Measurements from ENCODE around the gene KBTBD3.
"Not testable (repeated sequence)": the region's sequence is repeated elsewhere in the genome, so short reads cannot be mapped to it uniquely, and the experiment has no call there.

Gene KBTBD3

GRCh38 chr11:106059617-106060016, 17.5 kb downstream of the KBTBD3 start:
- no peak overlapping the region for H3K27ac Mint-ChIP-seq
- H3K4me3 Mint-ChIP-seq: no peak overlapping the region
- H3K4me1 Mint-ChIP-seq: no peaks in the 10 kb centered on the region
- peaks cover 8% of the 10 kb centered on the region for H3K36me3 Mint-ChIP-seq (ENCODE audit: low read depth)
- no peaks in the 10 kb centered on the region for H3K27me3 Mint-ChIP-seq (ENCODE audit: low read depth)
- no peak for TF ChIP-seq CTCF (IDR thresholded peaks at IDR 0.05; ENCODE audit: unreplicated experiment in 3 of 3)
- H3K9me3 Mint-ChIP-seq: no peaks in the 10 kb centered on the region

- not testable (repeated sequence) for H3K36me3 Mint-ChIP-seq (ENCODE audit: low read depth); H3K27me3 Mint-ChIP-seq (ENCODE audit: low read depth); H3K9me3 Mint-ChIP-seq; H3K4me1 Mint-ChIP-seq; H3K27ac Mint-ChIP-seq; H3K4me3 Mint-ChIP-seq
These were observed 18.8 kb downstream of the KBTBD3 start for GRCh38 chr11:106058377-106058776.

GRCh38 chr11:106051103-106051502, 26.0 kb downstream of the KBTBD3 start:
- no peak overlapping the region for H3K4me3 Mint-ChIP-seq
- no peak overlapping the region for H3K27ac Mint-ChIP-seq
- H3K27me3 Mint-ChIP-seq (ENCODE audit: low read depth): no peaks in the 10 kb centered on the region
- no peaks in the 10 kb centered on the region for H3K36me3 Mint-ChIP-seq (ENCODE audit: low read depth)
- H3K4me1 Mint-ChIP-seq: no peaks in the 10 kb centered on the region
- no peak for TF ChIP-seq CTCF (IDR thresholded peaks at IDR 0.05; ENCODE audit: unreplicated experiment in 3 of 3)
- H3K9me3 Mint-ChIP-seq: no peaks in the 10 kb centered on the region

GRCh38 chr11:106049727-106050476, 27.2 kb downstream of the KBTBD3 start:
- Mint-ChIP-seq H3K9me3 (no peaks in the 10 kb centered on the region), H3K36me3 (ENCODE audit: low read depth) (no peaks in the 10 kb centered on the region), H3K27me3 (ENCODE audit: low read depth) (no peaks in the 10 kb centered on the region), H3K27ac (peak overlapping the region in 1 of 3 experiments; percentile 1), H3K4me1 (no peaks in the 10 kb centered on the region), H3K4me3 (no peak overlapping the region)
- no peak for TF ChIP-seq CTCF (IDR thresholded peaks at IDR 0.05; ENCODE audit: unreplicated experiment in 3 of 3)

GRCh38 chr11:106047631-106048030, 29.5 kb downstream of the KBTBD3 start:
- TF ChIP-seq CTCF (IDR thresholded peaks at IDR 0.05; ENCODE audit: unreplicated experiment in 3 of 3): no peak
- H3K36me3 Mint-ChIP-seq (ENCODE audit: low read depth): no peaks in the 10 kb centered on the region
- H3K27me3 Mint-ChIP-seq (ENCODE audit: low read depth): no peaks in the 10 kb centered on the region
- H3K9me3 Mint-ChIP-seq: no peaks in the 10 kb centered on the region
- H3K27ac Mint-ChIP-seq: no peak overlapping the region
- H3K4me1 Mint-ChIP-seq: no peaks in the 10 kb centered on the region
- no peak overlapping the region for H3K4me3 Mint-ChIP-seq

GRCh38 chr11:106043540-106043939, 33.6 kb downstream of the KBTBD3 start:
- no peak for TF ChIP-seq CTCF (IDR thresholded peaks at IDR 0.05; ENCODE audit: unreplicated experiment in 3 of 3)
- no peaks in the 10 kb centered on the region for H3K4me1 Mint-ChIP-seq

More at GRCh38 chr11:106043540-106043939, 33.6 kb downstream of the KBTBD3 start:
- no peak overlapping the region for H3K4me3 Mint-ChIP-seq
- no peaks in the 10 kb centered on the region for H3K9me3 Mint-ChIP-seq
- no peaks in the 10 kb centered on the region for H3K36me3 Mint-ChIP-seq (ENCODE audit: low read depth)
- no peak overlapping the region for H3K27ac Mint-ChIP-seq
- no peaks in the 10 kb centered on the region for H3K27me3 Mint-ChIP-seq (ENCODE audit: low read depth)

All from nephron (organoid).